Mesodermal cell (in vitro differentiated cells): ENCODE results near the gene TRMT44.

Experiments used
- H3K27ac ChIP-seq: 2 replicates; pipeline ENCODE4 v1.7.0; 2013; ENCODE audit warnings: mild to moderate bottlenecking, low read depth, low read length, moderate library complexity; ENCODE audit not compliant: severe bottlenecking
- H3K36me3 ChIP-seq: 2 replicates; pipeline ENCODE4 v1.7.1; 2013; ENCODE audit warnings: mild to moderate bottlenecking, low read length, moderate library complexity; ENCODE audit not compliant: control insufficient read depth, insufficient read depth
- H3K4me1 ChIP-seq: one replicate; pipeline ENCODE4 v1.7.1; 2013; ENCODE audit warnings: mild to moderate bottlenecking, low read length; ENCODE audit not compliant: insufficient read depth, control insufficient read depth, poor library complexity, severe bottlenecking
- H3K4me3 ChIP-seq: 2 replicates; pipeline ENCODE4 v1.7.0; 2013; ENCODE audit warnings: low read length, control low read depth, mild to moderate bottlenecking; ENCODE audit not compliant: insufficient read depth, poor library complexity, severe bottlenecking; ENCODE audit errors: extremely low read depth
- H3K9me3 ChIP-seq: 2 replicates; pipeline ENCODE4 v1.7.1; 2013; ENCODE audit warnings: mild to moderate bottlenecking, low read length, moderate library complexity; ENCODE audit not compliant: control insufficient read depth
- WGBS, 2 experiments: methylation state at CpG; one replicate each; pipeline ENCODE4 v1.1.5; 2013; ENCODE audit warnings: missing lambda C conversion rate in 2 of 2; ENCODE audit not compliant: insufficient coverage in 2 of 2; 5-methylcytosine and 5-hydroxymethylcytosine counted together

Gene TRMT44

GRCh38 chr4:8513931-8514330 is 73.4 kb downstream of the TRMT44 start:
- Histone ChIP-seq H3K27ac (no peak overlapping the region), H3K4me3 (no peak overlapping the region), H3K36me3 (no peaks in the 10 kb centered on the region), H3K9me3 (no peaks in the 10 kb centered on the region), H3K4me1 (peaks cover 16% of the 10 kb centered on the region)
- 84 to 94% methylated on average over 6 of the region's 8 CpGs for WGBS, 2 experiments

GRCh38 chr4:8514391-8514790 is 73.8 kb downstream of the TRMT44 start:
- Histone ChIP-seq H3K27ac (no peak overlapping the region), H3K36me3 (no peaks in the 10 kb centered on the region)
- 90 to 95% methylated on average over 8 of the region's 10 CpGs for WGBS, 2 experiments

GRCh38 chr4:8515316-8516060 is 74.9 kb downstream of the TRMT44 start:
- Histone ChIP-seq H3K4me1 (peaks cover 16% of the 10 kb centered on the region), H3K4me3 (no peak overlapping the region), H3K27ac (no peak overlapping the region), H3K36me3 (no peaks in the 10 kb centered on the region), H3K9me3 (peaks cover 3% of the 10 kb centered on the region)
- WGBS, 2 experiments, result 84 to 90% methylated on average over 15 of the region's 18 CpGs

More at GRCh38 chr4:8514391-8514790, 73.8 kb downstream of the TRMT44 start:
- no peaks in the 10 kb centered on the region for H3K9me3 ChIP-seq
- no peak overlapping the region for H3K4me3 ChIP-seq
- H3K4me1 ChIP-seq, result peaks cover 16% of the 10 kb centered on the region

DNA sequence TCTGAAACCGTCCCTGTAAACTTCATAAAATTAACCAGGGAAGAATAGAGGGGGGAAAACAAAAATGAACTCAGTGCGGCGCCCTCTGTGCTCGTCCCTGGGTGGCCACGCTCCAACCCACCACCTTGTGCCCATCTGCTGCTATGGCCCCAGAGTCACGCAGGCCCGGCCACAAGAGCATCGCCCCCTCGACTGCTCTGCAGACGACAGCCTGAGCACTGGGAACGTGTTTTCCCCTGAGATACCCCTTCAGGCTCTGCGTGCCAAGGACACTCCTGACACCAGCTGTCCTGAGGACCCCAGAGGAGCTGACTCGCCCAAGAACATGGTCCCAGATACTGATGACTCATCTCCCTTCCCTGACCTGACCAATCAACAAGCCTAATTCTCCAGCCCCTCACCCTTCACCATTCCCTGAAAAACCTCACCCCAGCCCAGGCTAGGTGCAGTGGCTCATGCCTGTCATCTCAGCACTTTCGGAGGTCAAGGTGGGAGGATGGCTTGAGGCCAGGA is 75.5 kb downstream of the TRMT44 start:
- 89 to 91% methylated on average over 13 of the region's 14 CpGs for WGBS, 2 experiments
- H3K9me3 ChIP-seq, result peaks cover 3% of the 10 kb centered on the region
- no peak overlapping the region for H3K4me3 ChIP-seq
- no peaks in the 10 kb centered on the region for H3K36me3 ChIP-seq
- H3K27ac ChIP-seq, result no peak overlapping the region
- peaks cover 16% of the 10 kb centered on the region for H3K4me1 ChIP-seq

DNA sequence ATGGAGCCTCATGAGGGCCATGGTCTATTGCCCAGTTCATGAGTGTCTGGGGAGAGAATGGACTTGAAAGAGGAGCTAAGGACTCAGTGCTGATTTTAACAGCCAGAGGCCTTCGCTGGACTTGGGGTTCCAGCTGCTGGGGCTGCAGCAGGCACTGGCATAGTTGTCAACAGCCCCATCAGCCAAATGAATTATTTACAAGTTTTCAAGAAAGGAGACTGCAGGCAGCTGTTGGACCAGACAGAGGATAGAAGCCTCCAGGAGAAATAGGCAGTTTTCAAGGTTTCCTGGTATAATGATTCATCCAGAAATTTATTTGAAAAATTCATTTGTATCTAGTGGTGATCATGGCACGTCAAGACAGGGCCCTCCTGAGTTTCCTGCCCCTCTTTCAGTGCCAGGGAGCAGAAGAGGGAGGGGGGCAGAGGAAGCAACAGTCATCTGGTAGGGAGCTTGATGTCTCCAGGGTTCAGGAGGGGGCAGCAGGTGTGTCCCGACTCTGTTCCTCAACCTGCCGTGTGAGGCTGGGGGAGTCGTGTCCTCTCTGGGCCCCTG is 76.5 kb downstream of the TRMT44 start:
- WGBS, 2 experiments, result 83 to 94% methylated on average over 4 of the region's 5 CpGs
- no peak overlapping the region for H3K27ac ChIP-seq
- H3K36me3 ChIP-seq, result no peaks in the 10 kb centered on the region
- H3K4me1 ChIP-seq, result peaks cover 16% of the 10 kb centered on the region
- H3K4me3 ChIP-seq, result no peak overlapping the region
- H3K9me3 ChIP-seq, result peaks cover 3% of the 10 kb centered on the region

GRCh38 chr4:8517946-8518345 is 77.4 kb downstream of the TRMT44 start:
- Histone ChIP-seq H3K27ac (no peak overlapping the region), H3K4me3 (no peak overlapping the region), H3K4me1 (peaks cover 16% of the 10 kb centered on the region), H3K9me3 (peaks cover 3% of the 10 kb centered on the region), H3K36me3 (no peaks in the 10 kb centered on the region)
- WGBS, 2 experiments, result 87 to 92% methylated on average over 11 of the region's 13 CpGs

GRCh38 chr4:8522160-8523120 is 81.9 kb downstream of the TRMT44 start:
- WGBS, 2 experiments, result 89 to 95% methylated on average over 13 to 17 of the region's 24 CpGs

DNA sequence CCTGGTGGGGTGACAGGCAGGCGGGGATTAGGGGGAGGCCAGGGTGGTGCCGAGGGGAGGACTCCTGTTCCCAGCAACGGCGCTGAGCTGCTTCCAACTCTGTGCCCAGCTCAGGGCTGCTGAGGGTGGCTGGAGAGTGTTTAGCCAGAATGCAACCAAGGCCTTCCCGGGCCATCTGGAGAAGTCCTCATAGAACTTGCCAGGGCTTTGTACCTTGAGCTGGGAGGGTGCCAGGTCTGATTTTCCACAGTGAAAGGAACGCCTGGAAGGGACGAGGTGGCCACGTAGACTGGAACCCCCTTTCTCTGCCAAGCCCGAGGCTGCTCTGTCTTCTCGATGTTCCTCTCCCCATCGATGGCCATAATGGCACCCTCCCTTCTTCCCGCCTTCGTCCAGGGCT is 82.6 kb downstream of the TRMT44 start:
- no peaks in the 10 kb centered on the region for H3K4me1 ChIP-seq
- H3K27ac ChIP-seq, result no peak overlapping the region
- WGBS, 2 experiments, result 82 to 93% methylated on average over 9 to 13 of the region's 13 CpGs
- no peak overlapping the region for H3K4me3 ChIP-seq
- H3K36me3 ChIP-seq, result no peaks in the 10 kb centered on the region
- peaks cover 3% of the 10 kb centered on the region for H3K9me3 ChIP-seq

More at GRCh38 chr4:8522160-8523120, 81.9 kb downstream of the TRMT44 start:
- Histone ChIP-seq H3K9me3 (peaks cover 3% of the 10 kb centered on the region), H3K27ac (no peak overlapping the region), H3K4me3 (no peak overlapping the region), H3K4me1 (no peaks in the 10 kb centered on the region), H3K36me3 (no peaks in the 10 kb centered on the region)

DNA sequence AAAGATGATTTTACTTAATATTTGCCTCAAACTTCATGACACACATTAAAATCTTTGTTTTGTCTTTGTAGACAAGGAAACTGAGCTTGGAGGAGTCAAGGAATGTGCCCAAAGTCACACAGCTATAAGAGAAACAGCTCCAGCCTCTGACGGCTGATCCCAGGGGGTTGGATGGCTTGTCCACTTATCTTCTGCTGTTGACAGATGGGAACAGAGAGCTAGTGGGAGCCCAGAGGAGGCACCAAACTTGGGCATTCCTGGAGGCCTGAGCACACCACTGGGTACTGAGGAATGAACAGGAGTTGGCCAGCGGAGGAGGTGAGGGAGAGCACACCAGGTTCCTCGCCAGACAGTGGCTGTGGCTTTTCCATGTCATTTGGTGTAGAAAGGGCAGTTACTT is 83.2 kb downstream of the TRMT44 start:
- 83 to 87% methylated on average over 2 to 3 of the region's 3 CpGs for WGBS, 2 experiments

GRCh38 chr4:8524595-8525382 is 84.2 kb downstream of the TRMT44 start:
- Histone ChIP-seq H3K9me3 (peaks cover 3% of the 10 kb centered on the region), H3K36me3 (no peaks in the 10 kb centered on the region), H3K27ac (no peak overlapping the region), H3K4me3 (no peak overlapping the region), H3K4me1 (no peaks in the 10 kb centered on the region)
- WGBS, 2 experiments, result 87 to 92% methylated on average over 4 to 9 of the region's 12 CpGs

More for the DNA sequence above, 83.2 kb downstream of the TRMT44 start:
- H3K9me3 ChIP-seq, result peaks cover 3% of the 10 kb centered on the region
- H3K4me1 ChIP-seq, result no peaks in the 10 kb centered on the region
- H3K36me3 ChIP-seq, result no peaks in the 10 kb centered on the region
- H3K27ac ChIP-seq, result no peak overlapping the region
- no peak overlapping the region for H3K4me3 ChIP-seq
